H1 (cell line): Measurements from ENCODE around the gene TFCP2L1. TPM values are rescaled to one million over a fixed set of nuclear protein-coding genes. Genes with fewer than 3 reads are reported as not detected.

Source experiments
- CTCF ChIA-PET: fragments of 300-600 bp; sonication (Branson Sonifier 250); formaldehyde crosslinking; loops from one replicate; lab custom pipeline; 2021; ENCODE audit not compliant: partially characterized antibody; lab: Charles Lee
- POLR2A ChIA-PET: fragments of 300-600 bp; sonication (Branson Sonifier 250); formaldehyde crosslinking; loops from one replicate; lab custom pipeline; 2021; ENCODE audit warnings: inconsistent platforms; ENCODE audit not compliant: partially characterized antibody; lab: Charles Lee
- DNase-seq, 2 experiments: peaks; one replicate each; pipeline versions ENCODE4 v3.0.0 to v3.0.0-alpha.2; 2010 to 2022; ENCODE audit warnings: low spot score in 2 of 2, low read depth in 1 of 2, mixed read lengths in 1 of 2
- FAIRE-seq: peaks from 2 replicates; lab custom pipeline; 2011; peaks lifted over from hg19 to GRCh38; lab: Jason Lieb, UNC
- H2AFZ ChIP-seq: 2 replicates; pipeline ENCODE4 v1.8.1; 2012; ENCODE audit warnings: low read length, inconsistent platforms
- H2AK5ac ChIP-seq: 2 replicates; pipeline ENCODE4 v1.6.1; 2013; ENCODE audit warnings: low read depth, low read length
- H2BK120ac ChIP-seq: replicated peaks from 2 replicates; pipeline ENCODE3; 2013; ENCODE audit warnings: low read depth, low read length, inconsistent platforms
- H2BK12ac ChIP-seq: 2 replicates; pipeline ENCODE4 v1.6.1; 2013; ENCODE audit warnings: low read depth, low read length
- H2BK15ac ChIP-seq: 2 replicates; pipeline ENCODE4 v1.6.1; 2013; ENCODE audit warnings: low read length
- H2BK20ac ChIP-seq: 2 replicates; pipeline ENCODE4 v1.6.1; 2013; ENCODE audit warnings: low read length
- H2BK5ac ChIP-seq: 2 replicates; pipeline ENCODE4 v1.6.1; 2013; ENCODE audit warnings: low read depth, low read length
- H3K14ac ChIP-seq: 2 replicates; pipeline ENCODE4 v1.6.1; 2013; ENCODE audit warnings: inconsistent platforms; ENCODE audit not compliant: insufficient read length
- H3K18ac ChIP-seq: 2 replicates; pipeline ENCODE4 v1.6.1; 2013; ENCODE audit warnings: low read length; ENCODE audit errors: extremely low read depth
- H3K23ac ChIP-seq: 2 replicates; pipeline ENCODE4 v1.6.1; 2013; ENCODE audit warnings: inconsistent platforms; ENCODE audit not compliant: insufficient read length
- H3K23me2 ChIP-seq: 2 replicates; pipeline ENCODE4 v1.6.1; 2013; ENCODE audit warnings: low read depth, low read length
- H3K27ac ChIP-seq: 2 replicates; pipeline ENCODE4 v1.6.1; 2011; ENCODE audit warnings: low read depth, low read length, inconsistent platforms
- H3K27me3 ChIP-seq, 4 experiments: replicated peaks in 1 of 4; 1 replicate in 1 of 4; 2 replicates in 3 of 4; pipeline versions ENCODE4 v1.6.1 to v1.8.1; 2011 to 2013; ENCODE audit warnings: low read length in 3 of 4, mild to moderate bottlenecking in 3 of 4, inconsistent platforms in 2 of 4, mixed read lengths in 2 of 4, moderate library complexity in 1 of 4; ENCODE audit not compliant: control insufficient read depth in 3 of 4, insufficient read depth in 3 of 4; ENCODE audit errors: extremely low read depth in 1 of 4
- H3K36me3 ChIP-seq, 4 experiments: 2 replicates each; pipeline versions ENCODE4 v1.6.1 to v1.8.1; 2011 to 2013; ENCODE audit warnings: mild to moderate bottlenecking in 4 of 4, low read length in 3 of 4, moderate library complexity in 2 of 4, control low read depth in 1 of 4, inconsistent platforms in 1 of 4; ENCODE audit not compliant: insufficient read depth in 4 of 4, control insufficient read depth in 2 of 4
- H3K4ac ChIP-seq: replicated peaks from 2 replicates; pipeline ENCODE3; 2013; ENCODE audit warnings: low read length, low read depth, mixed read lengths, inconsistent platforms; ENCODE audit not compliant: insufficient read length
- H3K4me1 ChIP-seq, 4 experiments: replicated peaks in 1 of 4; 1 replicate in 1 of 4; 2 replicates in 3 of 4; pipeline versions ENCODE4 v1.6.1 to v1.8.1; 2011 to 2013; ENCODE audit warnings: low read length in 3 of 4, inconsistent platforms in 2 of 4, mixed read lengths in 1 of 4; ENCODE audit not compliant: insufficient read depth in 4 of 4, control insufficient read depth in 3 of 4
- H3K4me2 ChIP-seq, 2 experiments: 2 replicates each; pipeline versions ENCODE4 v1.6.1 to v1.8.1; 2011 to 2013; ENCODE audit warnings: low read depth in 2 of 2, low read length in 2 of 2, control low read depth in 1 of 2, inconsistent platforms in 1 of 2, mild to moderate bottlenecking in 1 of 2; ENCODE audit not compliant: insufficient read depth in 1 of 2
- H3K4me3 ChIP-seq, 4 experiments: fragments of 200-600, 300-600 bp in 1 of 4; sonication (generic), shearing (Covaris generic), sonication (Bioruptor Twin) in 1 of 4; 2 replicates each; pipeline versions ENCODE4 v1.5.1 to v1.8.1; 2011 to 2016; ENCODE audit warnings: low read length in 4 of 4, low read depth in 3 of 4, control low read depth in 2 of 4, inconsistent platforms in 2 of 4, mild to moderate bottlenecking in 2 of 4, mixed read lengths in 1 of 4, moderate library complexity in 1 of 4; ENCODE audit not compliant: insufficient read depth in 2 of 4; ENCODE audit errors: extremely low read depth in 1 of 4
- H3K56ac ChIP-seq: replicated peaks from 2 replicates; pipeline ENCODE3; 2013; ENCODE audit warnings: low read depth, mild to moderate bottlenecking, mixed read lengths, low read length, inconsistent platforms; ENCODE audit not compliant: insufficient read length
- H3K79me1 ChIP-seq: 2 replicates; pipeline ENCODE4 v1.6.1; 2013; ENCODE audit warnings: low read depth, low read length, control low read depth
- H3K79me2 ChIP-seq, 2 experiments: 2 replicates each; pipeline versions ENCODE4 v1.6.1 to v1.8.1; 2012 to 2013; ENCODE audit warnings: low read length in 2 of 2, mild to moderate bottlenecking in 2 of 2, inconsistent platforms in 1 of 2; ENCODE audit not compliant: insufficient read depth in 2 of 2, control insufficient read depth in 1 of 2
- H3K9ac ChIP-seq, 4 experiments: replicated peaks in 1 of 4; 1 replicate in 1 of 4; 2 replicates in 3 of 4; pipeline versions ENCODE4 v1.6.1 to v1.8.1; 2011 to 2013; ENCODE audit warnings: low read depth in 3 of 4, low read length in 3 of 4, control low read depth in 2 of 4, mild to moderate bottlenecking in 2 of 4, moderate library complexity in 2 of 4, inconsistent platforms in 1 of 4; ENCODE audit errors: extremely low read depth in 1 of 4
- H3K9me3 ChIP-seq, 2 experiments: 2 replicates each; pipeline versions ENCODE4 v1.6.1 to v1.8.1; 2012 to 2013; ENCODE audit warnings: mild to moderate bottlenecking in 2 of 2, moderate library complexity in 2 of 2, control low read depth in 1 of 2, inconsistent platforms in 1 of 2, low read depth in 1 of 2, low read length in 1 of 2, mixed read lengths in 1 of 2; ENCODE audit not compliant: insufficient read depth in 2 of 2
- H4K20me1 ChIP-seq, 2 experiments: replicated peaks in 1 of 2; 2 replicates each; pipeline versions ENCODE3 to v1.8.1; 2011 to 2013; ENCODE audit warnings: inconsistent platforms in 2 of 2, low read length in 2 of 2, mild to moderate bottlenecking in 1 of 2; ENCODE audit not compliant: insufficient read depth in 2 of 2, control insufficient read depth in 1 of 2
- H4K5ac ChIP-seq: 2 replicates; pipeline ENCODE4 v1.6.1; 2013; ENCODE audit warnings: low read length, low read depth, mixed read lengths, inconsistent platforms; ENCODE audit not compliant: insufficient read length
- H4K8ac ChIP-seq: 2 replicates; pipeline ENCODE4 v1.8.0; 2013; ENCODE audit warnings: mild to moderate bottlenecking, moderate library complexity, low read length, inconsistent platforms; ENCODE audit not compliant: insufficient read depth; ENCODE audit errors: extremely low read depth
- H4K91ac ChIP-seq: replicated peaks from 2 replicates; pipeline ENCODE3; 2013; ENCODE audit warnings: low read length, mixed read lengths, inconsistent platforms; ENCODE audit not compliant: insufficient read length
- CBX5 ChIP-seq: fragments of 300-800, 300-1000 bp; sonication (generic); IDR thresholded peaks from 2 replicates; pipeline ENCODE4 v1.7.1; 2016; ENCODE audit warnings: antibody characterized with exemption, low read length, low read depth
- EZH2 ChIP-seq: fragments of 200-600 bp; sonication (generic); IDR thresholded peaks from 2 replicates; pipeline ENCODE4 v1.7.1; 2012; ENCODE audit warnings: low read depth, mild to moderate bottlenecking, moderate library complexity, low read length, inconsistent platforms; ENCODE audit not compliant: severe bottlenecking
- POU5F1 ChIP-seq: IDR thresholded peaks from 2 replicates; pipeline ENCODE4 v1.6.1; 2011; ENCODE audit warnings: low read depth, mild to moderate bottlenecking, low read length, moderate library complexity
- RNF2 ChIP-seq: fragments of 200-900, 300-1000 bp; sonication (generic); IDR thresholded peaks from 2 replicates; pipeline ENCODE4 v1.7.1; 2016; ENCODE audit warnings: borderline replicate concordance, low read depth, mild to moderate bottlenecking, antibody characterized with exemption, low read length; ENCODE audit not compliant: poor library complexity, severe bottlenecking; ENCODE audit errors: missing control alignments
- SAP30 ChIP-seq: fragments of 300-600 bp; sonication (generic); IDR thresholded peaks from 2 replicates; pipeline ENCODE4 v1.7.1; 2012; ENCODE audit warnings: low read length, moderate library complexity, mild to moderate bottlenecking, inconsistent platforms; ENCODE audit not compliant: insufficient read depth, insufficient replicate concordance
- SIN3A ChIP-seq, 2 experiments: IDR thresholded peaks in 1 of 2; conservative IDR thresholded peaks in 1 of 2; 2 replicates each; pipeline ENCODE4 v1.6.1; 2011 to 2012; ENCODE audit warnings: low read length in 2 of 2, improper control_type of control experiment in 1 of 2, low read depth in 1 of 2, mild to moderate bottlenecking in 1 of 2
- SRF ChIP-seq: IDR thresholded peaks from 2 replicates; pipeline ENCODE4 v1.6.1; 2011; ENCODE audit warnings: mild to moderate bottlenecking, low read depth, low read length, moderate library complexity
- SUZ12 ChIP-seq: fragments of 200-600 bp; sonication (generic); IDR thresholded peaks from 2 replicates; pipeline ENCODE4 v1.6.1; 2012; ENCODE audit warnings: mild to moderate bottlenecking, inconsistent platforms, low read length, moderate library complexity, mixed read lengths
- WGBS, 2 experiments: shearing (Covaris generic) in 1 of 2; methylation state at CpG; one replicate each; pipeline versions ENCODE4 v1.1.6 to v1.1.7; 2013 to 2015; ENCODE audit warnings: low lambda C conversion rate in 2 of 2, mixed read lengths in 2 of 2, inconsistent platforms in 1 of 2, low coverage in 1 of 2, missing lambda C conversion rate in 1 of 2; ENCODE audit not compliant: insufficient replicate concordance in 2 of 2, insufficient coverage in 1 of 2, insufficient read length in 1 of 2; ENCODE audit errors: extremely low coverage in 1 of 2, missing lambda C conversion rate in 1 of 2; 5-methylcytosine and 5-hydroxymethylcytosine counted together
- polyA plus RNA-seq, 7 experiments: library from polyadenylated mRNA; depleted of rRNA in 3 of 7; stranded (reverse) in 5 of 7; unstranded in 2 of 7; fragments of >200 nt in 5 of 7; fragments of 200-250 nt in 2 of 7; gene quantifications; 1 replicate in 5 of 7; 2 replicates in 1 of 7; 4 replicates in 1 of 7; pipeline versions ENCODE4 v1.2.1 to v1.2.3, GENCODE V29; 2011 to 2013; ENCODE audit warnings: missing spikeins in 2 of 7, mixed read lengths in 2 of 7
- total RNA-seq: library from RNA; stranded (reverse); fragmentation: NEBNext Ultra II Directional; extraction: Animal tissue kit (Norgen Biotek cat#: 25700); gene quantifications from 2 replicates; pipeline ENCODE4 v1.2.1, GENCODE V29; 2021

Gene TFCP2L1
- total and polyA plus RNA-seq, 2 of the 8 experiments (the other 6 are each of a cell fraction or from before 2014, with no cell fraction given), result 1.5 to 3.8 TPM

- H3K14ac ChIP-seq, result no peak overlapping the region
- POLR2A ChIA-PET, result no interaction called here
- no peak overlapping the region for H3K4me3 ChIP-seq
- no peaks in the 10 kb centered on the region for H3K79me1 ChIP-seq
- H3K9ac ChIP-seq, result no peak overlapping the region
- WGBS, 2 experiments, result 89% methylated on average over 15 of the region's 15 CpGs; no CpG with 5 or more reads in 1 of the 2 experiments
- H3K18ac ChIP-seq, result no peak overlapping the region; the same call in 1 of the 2 replicates
- H2BK20ac ChIP-seq, result no peak overlapping the region
- H4K8ac ChIP-seq, result no peak overlapping the region
- no peaks in the 10 kb centered on the region for H4K20me1 ChIP-seq
- H3K27me3 ChIP-seq, result no peaks in the 10 kb centered on the region
- H4K5ac ChIP-seq, result no peak overlapping the region
- CTCF ChIA-PET, result interaction anchor here (0.7 to 1.2 kb wide), 2 partner anchors 9 to 245 kb away, joined by 3 to 4 read pairs; no protein-coding TSS in a partner anchor
- FAIRE-seq, result no peak
- H2BK12ac ChIP-seq, result no peak overlapping the region
- no peaks in the 10 kb centered on the region for H3K36me3 ChIP-seq
- no peak overlapping the region for H2AFZ ChIP-seq
- H3K27ac ChIP-seq, result no peak overlapping the region
- no peak overlapping the region for H3K4ac ChIP-seq
- H2BK5ac ChIP-seq, result no peak overlapping the region
- no peak overlapping the region for H2BK120ac ChIP-seq
- no peaks in the 10 kb centered on the region for H3K9me3 ChIP-seq
- H3K4me1 ChIP-seq, result peaks cover 0 to 11% (median 6%) of the 10 kb centered on the region in 4 experiments; a peak in 4 of 7 replicates
- no peak overlapping the region for H3K56ac ChIP-seq
- no peak overlapping the region for H4K91ac ChIP-seq
- no peak overlapping the region for H2BK15ac ChIP-seq
- H3K23ac ChIP-seq, result no peak overlapping the region
- no peak overlapping the region for H3K4me2 ChIP-seq
- DNase-seq, result no peak
- no peaks in the 10 kb centered on the region for H3K79me2 ChIP-seq
- no peaks in the 10 kb centered on the region for H3K23me2 ChIP-seq
- H2AK5ac ChIP-seq, result no peak overlapping the region
- TF ChIP-seq EZH2 (no peak), SIN3A (conservative IDR thresholded peaks at IDR 0.05 in 1 of 2, IDR thresholded peaks at IDR 0.05 in 1 of 2; ENCODE audit: low read depth in 1 of 2, low read length in 2 of 2) (no peak), POU5F1 (no peak), SUZ12 (no peak), CBX5 (no peak), SAP30 (no peak), SRF (no peak), RNF2 (no peak)
Observed at GRCh38 chr2:121330921-121331320, 45.9 kb upstream of the TFCP2L1 start.
